Retinal pigment epithelial cell (primary cell): ENCODE data around the gene FHOD1.
A peak's percentile ranks its signal among the peaks of the same experiment; 100 is the strongest.

Source experiments
- DNase-seq: peaks from one replicate; pipeline ENCODE4 v3.0.0-alpha.2; 2010; ENCODE audit warnings: low read depth
- H3K4me3 ChIP-seq: 2 replicates; pipeline ENCODE4 v1.5.1; 2011; ENCODE audit warnings: mild to moderate bottlenecking, low read length, control low read depth, moderate library complexity
- TF ChIP-seq, protein P1 (sequence below): conservative IDR thresholded peaks from 2 replicates; pipeline ENCODE4 v1.5.1; 2011; ENCODE audit warnings: low read depth, low read length, control low read depth, inconsistent platforms

FHOD1 gene

DNA sequence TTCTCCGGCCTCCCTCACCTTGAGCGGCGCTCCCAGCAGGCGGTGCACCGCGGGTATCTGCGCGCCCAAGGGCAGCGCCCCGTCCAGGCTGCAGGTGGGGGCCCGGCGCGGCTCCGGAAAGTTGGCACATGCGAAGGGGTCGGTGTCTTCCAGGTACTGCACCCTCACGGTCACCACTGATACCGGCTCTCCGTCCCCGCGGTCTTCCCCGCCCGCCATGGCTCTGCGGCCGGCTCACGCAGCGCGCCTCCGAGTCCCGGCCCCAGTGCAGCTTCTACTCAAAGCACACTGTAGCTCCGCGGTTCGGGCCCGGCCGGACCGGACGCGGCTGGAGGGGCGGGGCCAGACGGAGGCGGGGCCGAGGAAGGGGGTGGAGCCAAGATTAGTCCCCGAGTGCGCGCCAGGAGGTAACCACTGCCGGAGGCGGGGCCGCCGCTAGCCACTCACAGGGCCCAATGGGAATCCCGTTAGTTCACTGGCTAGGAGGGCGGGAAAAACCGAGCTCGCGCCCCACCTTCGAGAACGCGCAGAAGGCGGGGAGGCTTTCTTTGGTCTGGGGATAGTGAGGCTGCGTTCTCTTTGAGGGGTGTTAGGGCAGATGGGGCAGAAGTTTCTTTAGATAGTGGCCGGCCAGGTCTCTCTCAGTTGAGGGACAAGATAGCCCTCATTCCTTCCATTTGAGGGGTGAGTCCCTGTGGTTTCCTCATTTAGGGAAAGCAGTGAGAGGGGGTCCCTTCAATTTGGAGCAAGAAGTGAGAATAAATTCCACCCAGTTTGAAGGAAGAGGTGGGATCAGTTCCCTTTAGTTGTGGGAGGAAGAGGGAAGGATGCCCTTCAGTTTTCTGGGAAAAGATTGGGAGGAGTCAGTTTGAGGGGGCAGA lies at the start of gene FHOD1:
Gene FHOD1, minus strand, starts transcription at position 290 of the 881 bp plus-strand sequence. Its CDS starts 71 bp downstream, at position 219.
- TF ChIP-seq, protein P1, sequence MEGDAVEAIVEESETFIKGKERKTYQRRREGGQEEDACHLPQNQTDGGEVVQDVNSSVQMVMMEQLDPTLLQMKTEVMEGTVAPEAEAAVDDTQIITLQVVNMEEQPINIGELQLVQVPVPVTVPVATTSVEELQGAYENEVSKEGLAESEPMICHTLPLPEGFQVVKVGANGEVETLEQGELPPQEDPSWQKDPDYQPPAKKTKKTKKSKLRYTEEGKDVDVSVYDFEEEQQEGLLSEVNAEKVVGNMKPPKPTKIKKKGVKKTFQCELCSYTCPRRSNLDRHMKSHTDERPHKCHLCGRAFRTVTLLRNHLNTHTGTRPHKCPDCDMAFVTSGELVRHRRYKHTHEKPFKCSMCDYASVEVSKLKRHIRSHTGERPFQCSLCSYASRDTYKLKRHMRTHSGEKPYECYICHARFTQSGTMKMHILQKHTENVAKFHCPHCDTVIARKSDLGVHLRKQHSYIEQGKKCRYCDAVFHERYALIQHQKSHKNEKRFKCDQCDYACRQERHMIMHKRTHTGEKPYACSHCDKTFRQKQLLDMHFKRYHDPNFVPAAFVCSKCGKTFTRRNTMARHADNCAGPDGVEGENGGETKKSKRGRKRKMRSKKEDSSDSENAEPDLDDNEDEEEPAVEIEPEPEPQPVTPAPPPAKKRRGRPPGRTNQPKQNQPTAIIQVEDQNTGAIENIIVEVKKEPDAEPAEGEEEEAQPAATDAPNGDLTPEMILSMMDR, result no peak
- peak; percentile 58 for DNase-seq
- H3K4me3 ChIP-seq, result peak within 1 kb of the TSS; percentile 69

DNA sequence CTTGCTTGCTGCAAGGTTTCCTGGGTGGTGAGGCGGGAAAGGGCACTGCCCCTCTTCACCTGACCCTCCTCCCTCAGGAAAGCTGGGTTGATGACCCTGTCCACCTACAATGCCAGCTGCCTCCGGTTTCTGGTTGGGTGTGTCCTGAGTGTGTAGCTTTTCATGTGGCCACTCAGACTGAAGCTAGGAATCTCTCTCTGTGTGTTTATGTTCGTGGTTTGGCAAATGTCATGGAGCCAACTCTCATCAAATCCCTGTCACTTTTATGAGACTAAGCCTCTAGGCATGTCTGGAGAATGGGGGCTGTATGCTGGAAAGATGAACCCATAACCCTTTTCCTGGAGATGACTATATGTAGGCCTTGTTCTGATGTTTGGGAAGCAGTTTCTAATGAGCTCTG lies 49.1 kb upstream of the FHOD1 start:
- H3K4me3 ChIP-seq, result no peak overlapping the region
- no peak for DNase-seq
- TF ChIP-seq, protein P1, result no peak

DNA sequence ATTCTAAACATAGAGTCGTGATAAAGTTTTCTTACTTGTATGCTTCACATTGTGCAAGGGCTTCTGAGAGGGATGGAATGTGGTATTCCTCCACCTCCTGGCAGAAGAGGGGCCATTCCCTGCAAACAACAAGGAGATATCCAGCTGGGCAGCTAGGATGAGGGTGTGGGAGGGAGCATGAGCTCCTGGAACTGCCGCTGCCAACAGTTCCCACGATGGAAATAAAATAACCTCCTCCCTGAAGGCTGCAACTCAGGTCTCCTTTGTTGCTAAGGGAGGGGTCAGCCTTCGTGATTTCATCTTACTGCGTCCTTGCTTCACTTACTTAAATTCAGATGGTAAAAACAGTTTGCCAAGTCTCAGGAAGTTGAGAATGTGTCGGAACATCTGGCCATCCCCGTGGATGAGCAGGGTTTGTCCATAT lies 47.7 kb upstream of the FHOD1 start:
- TF ChIP-seq, protein P1, result no peak
- no peak for DNase-seq

DNA sequence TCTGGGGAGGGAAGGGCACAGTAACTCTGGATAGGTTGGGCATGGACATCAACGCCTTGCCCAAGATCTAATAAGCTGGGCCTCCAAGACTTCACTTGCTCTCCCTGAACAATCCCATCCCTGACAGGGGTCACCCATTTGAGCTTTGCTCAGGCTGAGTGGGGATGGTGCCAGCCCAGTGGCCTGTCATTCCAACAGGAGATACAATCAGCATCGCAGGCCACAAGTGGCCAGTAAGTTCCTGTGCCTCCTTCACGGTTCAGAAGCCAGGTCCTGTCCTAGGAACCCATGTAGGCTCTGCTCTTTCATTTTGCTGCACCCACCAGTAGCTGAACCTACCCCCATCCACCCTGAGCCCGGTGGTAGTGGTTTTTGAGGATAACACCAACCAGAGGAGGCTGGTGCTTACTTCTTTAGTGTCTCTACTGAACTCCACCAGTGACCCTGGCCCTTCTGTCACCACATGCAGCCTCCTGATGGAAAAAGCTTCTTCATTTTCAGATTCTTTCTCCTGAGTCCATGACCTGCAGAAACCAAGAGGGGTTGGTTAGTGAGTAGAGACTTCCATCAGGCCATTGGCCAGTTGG lies 47.0 kb upstream of the FHOD1 start:
- DNase-seq, result no peak
- TF ChIP-seq, protein P1, result no peak
- no peak overlapping the region for H3K4me3 ChIP-seq

More for the DNA sequence above, 47.7 kb upstream of the FHOD1 start:
- H3K4me3 ChIP-seq, result no peak overlapping the region

GRCh38 chr16:67291461-67291860 lies 44.2 kb upstream of the FHOD1 start:
- H3K4me3 ChIP-seq, result no peak overlapping the region
- TF ChIP-seq, protein P1, result no peak
- no peak for DNase-seq

DNA sequence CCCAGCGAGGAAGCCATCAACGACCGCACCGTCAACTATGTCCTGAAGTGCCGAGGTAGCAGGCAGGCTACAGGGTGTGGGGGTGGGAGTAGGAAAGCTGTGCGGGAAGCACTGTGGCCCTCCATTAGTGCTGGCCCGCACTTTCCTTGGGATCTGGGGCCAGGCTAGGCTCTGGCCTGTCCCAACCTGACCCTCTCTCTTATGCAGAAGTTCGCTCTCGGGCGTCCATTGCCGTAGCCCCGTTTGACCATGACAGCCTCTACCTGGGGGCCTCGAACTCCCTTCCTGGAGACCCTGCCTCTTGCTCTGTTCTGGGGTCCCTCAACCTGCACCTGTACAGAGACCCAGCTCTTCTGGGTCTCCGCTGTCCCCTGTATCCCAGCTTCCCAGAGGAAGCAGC lies 40.7 kb upstream of the FHOD1 start:
- H3K4me3 ChIP-seq, result no peak overlapping the region
- TF ChIP-seq, protein P1, result no peak
- DNase-seq, result no peak
